H1 (cell line): Measurements from ENCODE around the gene FGF14. TPM values are rescaled to one million over a fixed set of nuclear protein-coding genes. Genes with fewer than 3 reads are reported as not detected.

Source experiments
- CTCF ChIA-PET: fragments of 300-600 bp; sonication (Branson Sonifier 250); formaldehyde crosslinking; loops from one replicate; lab custom pipeline; 2021; ENCODE audit not compliant: partially characterized antibody; lab: Charles Lee
- POLR2A ChIA-PET: fragments of 300-600 bp; sonication (Branson Sonifier 250); formaldehyde crosslinking; loops from one replicate; lab custom pipeline; 2021; ENCODE audit warnings: inconsistent platforms; ENCODE audit not compliant: partially characterized antibody; lab: Charles Lee
- DNase-seq, 2 experiments: peaks; one replicate each; pipeline versions ENCODE4 v3.0.0 to v3.0.0-alpha.2; 2010 to 2022; ENCODE audit warnings: low spot score in 2 of 2, low read depth in 1 of 2, mixed read lengths in 1 of 2
- FAIRE-seq: peaks from 2 replicates; lab custom pipeline; 2011; peaks lifted over from hg19 to GRCh38; lab: Jason Lieb, UNC
- H2AFZ ChIP-seq: 2 replicates; pipeline ENCODE4 v1.8.1; 2012; ENCODE audit warnings: low read length, inconsistent platforms
- H2AK5ac ChIP-seq: 2 replicates; pipeline ENCODE4 v1.6.1; 2013; ENCODE audit warnings: low read depth, low read length
- H2BK120ac ChIP-seq: replicated peaks from 2 replicates; pipeline ENCODE3; 2013; ENCODE audit warnings: low read depth, low read length, inconsistent platforms
- H2BK12ac ChIP-seq: 2 replicates; pipeline ENCODE4 v1.6.1; 2013; ENCODE audit warnings: low read depth, low read length
- H2BK15ac ChIP-seq: 2 replicates; pipeline ENCODE4 v1.6.1; 2013; ENCODE audit warnings: low read length
- H2BK20ac ChIP-seq: 2 replicates; pipeline ENCODE4 v1.6.1; 2013; ENCODE audit warnings: low read length
- H2BK5ac ChIP-seq: 2 replicates; pipeline ENCODE4 v1.6.1; 2013; ENCODE audit warnings: low read depth, low read length
- H3K14ac ChIP-seq: 2 replicates; pipeline ENCODE4 v1.6.1; 2013; ENCODE audit warnings: inconsistent platforms; ENCODE audit not compliant: insufficient read length
- H3K18ac ChIP-seq: 2 replicates; pipeline ENCODE4 v1.6.1; 2013; ENCODE audit warnings: low read length; ENCODE audit errors: extremely low read depth
- H3K23ac ChIP-seq: 2 replicates; pipeline ENCODE4 v1.6.1; 2013; ENCODE audit warnings: inconsistent platforms; ENCODE audit not compliant: insufficient read length
- H3K23me2 ChIP-seq: 2 replicates; pipeline ENCODE4 v1.6.1; 2013; ENCODE audit warnings: low read depth, low read length
- H3K27ac ChIP-seq: 2 replicates; pipeline ENCODE4 v1.6.1; 2011; ENCODE audit warnings: low read depth, low read length, inconsistent platforms
- H3K27me3 ChIP-seq, 4 experiments: replicated peaks in 1 of 4; 1 replicate in 1 of 4; 2 replicates in 3 of 4; pipeline versions ENCODE4 v1.6.1 to v1.8.1; 2011 to 2013; ENCODE audit warnings: low read length in 3 of 4, mild to moderate bottlenecking in 3 of 4, inconsistent platforms in 2 of 4, mixed read lengths in 2 of 4, moderate library complexity in 1 of 4; ENCODE audit not compliant: control insufficient read depth in 3 of 4, insufficient read depth in 3 of 4; ENCODE audit errors: extremely low read depth in 1 of 4
- H3K36me3 ChIP-seq, 4 experiments: 2 replicates each; pipeline versions ENCODE4 v1.6.1 to v1.8.1; 2011 to 2013; ENCODE audit warnings: mild to moderate bottlenecking in 4 of 4, low read length in 3 of 4, moderate library complexity in 2 of 4, control low read depth in 1 of 4, inconsistent platforms in 1 of 4; ENCODE audit not compliant: insufficient read depth in 4 of 4, control insufficient read depth in 2 of 4
- H3K4ac ChIP-seq: replicated peaks from 2 replicates; pipeline ENCODE3; 2013; ENCODE audit warnings: low read length, low read depth, mixed read lengths, inconsistent platforms; ENCODE audit not compliant: insufficient read length
- H3K4me1 ChIP-seq, 4 experiments: replicated peaks in 1 of 4; 1 replicate in 1 of 4; 2 replicates in 3 of 4; pipeline versions ENCODE4 v1.6.1 to v1.8.1; 2011 to 2013; ENCODE audit warnings: low read length in 3 of 4, inconsistent platforms in 2 of 4, mixed read lengths in 1 of 4; ENCODE audit not compliant: insufficient read depth in 4 of 4, control insufficient read depth in 3 of 4
- H3K4me2 ChIP-seq, 2 experiments: 2 replicates each; pipeline versions ENCODE4 v1.6.1 to v1.8.1; 2011 to 2013; ENCODE audit warnings: low read depth in 2 of 2, low read length in 2 of 2, control low read depth in 1 of 2, inconsistent platforms in 1 of 2, mild to moderate bottlenecking in 1 of 2; ENCODE audit not compliant: insufficient read depth in 1 of 2
- H3K4me3 ChIP-seq, 4 experiments: fragments of 200-600, 300-600 bp in 1 of 4; sonication (generic), shearing (Covaris generic), sonication (Bioruptor Twin) in 1 of 4; 2 replicates each; pipeline versions ENCODE4 v1.5.1 to v1.8.1; 2011 to 2016; ENCODE audit warnings: low read length in 4 of 4, low read depth in 3 of 4, control low read depth in 2 of 4, inconsistent platforms in 2 of 4, mild to moderate bottlenecking in 2 of 4, mixed read lengths in 1 of 4, moderate library complexity in 1 of 4; ENCODE audit not compliant: insufficient read depth in 2 of 4; ENCODE audit errors: extremely low read depth in 1 of 4
- H3K56ac ChIP-seq: replicated peaks from 2 replicates; pipeline ENCODE3; 2013; ENCODE audit warnings: low read depth, mild to moderate bottlenecking, mixed read lengths, low read length, inconsistent platforms; ENCODE audit not compliant: insufficient read length
- H3K79me1 ChIP-seq: 2 replicates; pipeline ENCODE4 v1.6.1; 2013; ENCODE audit warnings: low read depth, low read length, control low read depth
- H3K79me2 ChIP-seq, 2 experiments: 2 replicates each; pipeline versions ENCODE4 v1.6.1 to v1.8.1; 2012 to 2013; ENCODE audit warnings: low read length in 2 of 2, mild to moderate bottlenecking in 2 of 2, inconsistent platforms in 1 of 2; ENCODE audit not compliant: insufficient read depth in 2 of 2, control insufficient read depth in 1 of 2
- H3K9ac ChIP-seq, 4 experiments: replicated peaks in 1 of 4; 1 replicate in 1 of 4; 2 replicates in 3 of 4; pipeline versions ENCODE4 v1.6.1 to v1.8.1; 2011 to 2013; ENCODE audit warnings: low read depth in 3 of 4, low read length in 3 of 4, control low read depth in 2 of 4, mild to moderate bottlenecking in 2 of 4, moderate library complexity in 2 of 4, inconsistent platforms in 1 of 4; ENCODE audit errors: extremely low read depth in 1 of 4
- H3K9me3 ChIP-seq, 2 experiments: 2 replicates each; pipeline versions ENCODE4 v1.6.1 to v1.8.1; 2012 to 2013; ENCODE audit warnings: mild to moderate bottlenecking in 2 of 2, moderate library complexity in 2 of 2, control low read depth in 1 of 2, inconsistent platforms in 1 of 2, low read depth in 1 of 2, low read length in 1 of 2, mixed read lengths in 1 of 2; ENCODE audit not compliant: insufficient read depth in 2 of 2
- H4K20me1 ChIP-seq, 2 experiments: replicated peaks in 1 of 2; 2 replicates each; pipeline versions ENCODE3 to v1.8.1; 2011 to 2013; ENCODE audit warnings: inconsistent platforms in 2 of 2, low read length in 2 of 2, mild to moderate bottlenecking in 1 of 2; ENCODE audit not compliant: insufficient read depth in 2 of 2, control insufficient read depth in 1 of 2
- H4K5ac ChIP-seq: 2 replicates; pipeline ENCODE4 v1.6.1; 2013; ENCODE audit warnings: low read length, low read depth, mixed read lengths, inconsistent platforms; ENCODE audit not compliant: insufficient read length
- H4K8ac ChIP-seq: 2 replicates; pipeline ENCODE4 v1.8.0; 2013; ENCODE audit warnings: mild to moderate bottlenecking, moderate library complexity, low read length, inconsistent platforms; ENCODE audit not compliant: insufficient read depth; ENCODE audit errors: extremely low read depth
- H4K91ac ChIP-seq: replicated peaks from 2 replicates; pipeline ENCODE3; 2013; ENCODE audit warnings: low read length, mixed read lengths, inconsistent platforms; ENCODE audit not compliant: insufficient read length
- SAP30 ChIP-seq: fragments of 300-600 bp; sonication (generic); IDR thresholded peaks from 2 replicates; pipeline ENCODE4 v1.7.1; 2012; ENCODE audit warnings: low read length, moderate library complexity, mild to moderate bottlenecking, inconsistent platforms; ENCODE audit not compliant: insufficient read depth, insufficient replicate concordance
- WGBS, 2 experiments: shearing (Covaris generic) in 1 of 2; methylation state at CpG; one replicate each; pipeline versions ENCODE4 v1.1.6 to v1.1.7; 2013 to 2015; ENCODE audit warnings: low lambda C conversion rate in 2 of 2, mixed read lengths in 2 of 2, inconsistent platforms in 1 of 2, low coverage in 1 of 2, missing lambda C conversion rate in 1 of 2; ENCODE audit not compliant: insufficient replicate concordance in 2 of 2, insufficient coverage in 1 of 2, insufficient read length in 1 of 2; ENCODE audit errors: extremely low coverage in 1 of 2, missing lambda C conversion rate in 1 of 2; 5-methylcytosine and 5-hydroxymethylcytosine counted together
- polyA plus RNA-seq, 7 experiments: library from polyadenylated mRNA; depleted of rRNA in 3 of 7; stranded (reverse) in 5 of 7; unstranded in 2 of 7; fragments of >200 nt in 5 of 7; fragments of 200-250 nt in 2 of 7; gene quantifications; 1 replicate in 5 of 7; 2 replicates in 1 of 7; 4 replicates in 1 of 7; pipeline versions ENCODE4 v1.2.1 to v1.2.3, GENCODE V29; 2011 to 2013; ENCODE audit warnings: missing spikeins in 2 of 7, mixed read lengths in 2 of 7
- total RNA-seq: library from RNA; stranded (reverse); fragmentation: NEBNext Ultra II Directional; extraction: Animal tissue kit (Norgen Biotek cat#: 25700); gene quantifications from 2 replicates; pipeline ENCODE4 v1.2.1, GENCODE V29; 2021

Gene FGF14
- total and polyA plus RNA-seq, 2 of the 8 experiments (the other 6 are each of a cell fraction or from before 2014, with no cell fraction given), result 0.05 to 0.58 TPM

DNA sequence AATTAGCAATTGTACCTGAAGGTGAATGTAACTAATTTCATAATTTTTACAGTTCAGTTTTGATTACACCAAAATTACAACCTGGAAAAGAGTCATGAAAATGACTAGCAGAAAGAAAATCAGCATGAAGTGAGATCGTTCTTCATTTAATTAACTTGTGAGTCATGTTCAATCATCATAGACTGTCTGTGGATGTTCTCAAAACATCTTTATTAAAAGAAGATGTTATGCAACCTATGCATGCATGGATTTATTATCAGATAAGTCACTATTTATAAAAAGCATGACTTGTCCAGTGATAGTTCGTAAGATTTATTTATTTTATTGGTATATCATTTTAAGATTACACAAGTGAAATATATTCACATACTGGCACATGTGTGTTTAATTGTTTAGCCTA is 703.4 kb downstream of the FGF14 start:
- TF ChIP-seq SAP30, result no peak
- Histone ChIP-seq H3K79me1 (no peaks in the 10 kb centered on the region), H4K20me1 (no peaks in the 10 kb centered on the region), H3K36me3 (no peaks in the 10 kb centered on the region), H3K27ac (no peak overlapping the region), H3K9me3 (no peaks in the 10 kb centered on the region), H4K5ac (no peak overlapping the region), H3K23me2 (peaks cover under 1% of the 10 kb centered on the region; the same call in 1 of the 2 replicates), H3K9ac (no peak overlapping the region), H3K4me1 (no peaks in the 10 kb centered on the region), H3K4me2 (no peak overlapping the region), H2AK5ac (no peak overlapping the region), H3K23ac (no peak overlapping the region), H3K27me3 (no peaks in the 10 kb centered on the region), H3K14ac (no peak overlapping the region), H2BK15ac (no peak overlapping the region), H2BK12ac (no peak overlapping the region), H4K91ac (no peak overlapping the region), H2BK5ac (no peak overlapping the region), H3K4ac (no peak overlapping the region), H3K56ac (no peak overlapping the region), H3K18ac (no peak overlapping the region), H2BK120ac (no peak overlapping the region), H4K8ac (no peak overlapping the region), H3K4me3 (no peak overlapping the region), H2BK20ac (no peak overlapping the region), H3K79me2 (no peaks in the 10 kb centered on the region), H2AFZ (no peak overlapping the region)
- CTCF ChIA-PET, result no interaction called here
- POLR2A ChIA-PET, result no interaction called here
- no peak for DNase-seq
- no peak for FAIRE-seq
- 83% methylated on average over 2 of the region's 2 CpGs; no CpG with 5 or more reads in 1 of the 2 experiments for WGBS, 2 experiments
